Large intestine (tissue), 3 donors: ENCODE data around the gene P2RY8. TPM values are rescaled to one million over a fixed set of nuclear protein-coding genes. Genes with fewer than 3 reads are reported as not detected.
"Not testable (repeated sequence)": the region's sequence is repeated elsewhere in the genome, so short reads cannot be mapped to it uniquely, and the experiment has no call there.

Experiments used
- DNase-seq, 2 donors: peaks; one replicate each; pipeline versions ENCODE4 v3.0.0 to v3.0.0-alpha.2; 2013
- H3K27ac ChIP-seq: one replicate; pipeline ENCODE4 v1.5.1; 2013; ENCODE audit warnings: low read length
- H3K27me3 ChIP-seq: 2 replicates; pipeline ENCODE4 v1.6.1; 2013; ENCODE audit warnings: low read length; ENCODE audit not compliant: control insufficient read depth, insufficient read depth
- H3K36me3 ChIP-seq: 2 replicates; pipeline ENCODE4 v1.6.1; 2013; ENCODE audit warnings: low read length; ENCODE audit not compliant: control insufficient read depth, insufficient read depth
- H3K4me1 ChIP-seq: one replicate; pipeline ENCODE4 v1.6.1; 2013; ENCODE audit warnings: low read length; ENCODE audit not compliant: control insufficient read depth, insufficient read depth
- H3K4me3 ChIP-seq: one replicate; pipeline ENCODE4 v1.5.1; 2013; ENCODE audit warnings: low read length
- H3K9me3 ChIP-seq: one replicate; pipeline ENCODE4 v1.6.1; 2013; ENCODE audit warnings: mild to moderate bottlenecking, low read depth, low read length, moderate library complexity; ENCODE audit not compliant: control insufficient read depth
- WGBS: methylation state at CpG from one replicate; pipeline ENCODE4 v1.1.5; 2013; ENCODE audit warnings: low lambda C conversion rate; ENCODE audit not compliant: insufficient coverage; 5-methylcytosine and 5-hydroxymethylcytosine counted together
- polyA plus RNA-seq: library from polyadenylated mRNA; unstranded; fragments of 120-200 nt; gene quantifications from one replicate; pipeline ENCODE4 v1.2.1, GENCODE V29; 2013

P2RY8 gene
- polyA plus RNA-seq, 1 donor = 1.6 TPM

DNA sequence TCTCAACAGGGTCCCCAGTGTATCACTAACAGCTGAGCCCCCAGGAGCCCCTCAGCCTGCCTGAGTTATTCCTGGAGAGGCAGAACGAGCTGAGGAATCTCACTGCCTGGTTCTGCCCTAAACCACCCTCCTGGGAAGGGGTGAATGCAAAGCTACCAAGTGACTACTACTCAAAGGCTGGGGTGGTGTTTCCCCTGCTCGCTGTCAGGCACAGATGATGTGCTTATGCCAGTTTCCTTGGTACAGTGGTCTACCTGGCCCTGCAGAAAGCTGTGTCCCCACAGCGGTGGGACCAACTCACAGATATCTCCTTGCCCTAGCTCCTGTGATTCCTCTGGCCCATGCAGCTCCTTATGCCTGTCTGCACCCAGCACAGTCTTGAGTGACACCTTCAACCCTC is 48.8 kb downstream of the P2RY8 start:
- DNase-seq = no peak
- Histone ChIP-seq H3K4me3 (no peak overlapping the region), H3K9me3 (no peaks in the 10 kb centered on the region), H3K4me1 (no peaks in the 10 kb centered on the region), H3K36me3 (no peaks in the 10 kb centered on the region), H3K27ac (no peak overlapping the region), H3K27me3 (no peaks in the 10 kb centered on the region)
- WGBS = no CpG with 5 or more reads among the region's 3 CpGs

DNA sequence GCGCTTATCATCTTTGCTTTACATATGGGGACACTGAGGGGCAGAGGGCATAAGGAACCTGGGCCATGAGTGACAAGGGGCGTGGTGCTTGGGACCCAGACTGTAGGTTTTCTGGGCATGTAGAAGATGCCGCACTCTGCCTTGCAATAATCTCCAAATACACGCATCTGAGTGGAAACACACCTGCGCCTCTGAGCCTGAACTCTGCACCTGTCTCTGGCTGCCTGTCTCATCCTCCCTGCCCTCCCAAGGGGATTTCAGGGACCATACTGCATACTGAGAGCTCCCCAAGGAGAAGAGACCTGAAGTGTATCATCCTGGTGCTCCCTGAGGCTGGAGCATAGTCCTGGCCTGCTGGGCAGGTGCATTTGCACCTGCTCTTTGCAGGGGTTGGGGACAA is 49.6 kb downstream of the P2RY8 start:
- H3K9me3 ChIP-seq = no peaks in the 10 kb centered on the region
- 100% methylated on average over 1 of the region's 5 CpGs for WGBS
- no peak for DNase-seq
- H3K4me1 ChIP-seq = no peaks in the 10 kb centered on the region
- no peak overlapping the region for H3K27ac ChIP-seq
- no peaks in the 10 kb centered on the region for H3K27me3 ChIP-seq
- no peak overlapping the region for H3K4me3 ChIP-seq
- no peaks in the 10 kb centered on the region for H3K36me3 ChIP-seq

DNA sequence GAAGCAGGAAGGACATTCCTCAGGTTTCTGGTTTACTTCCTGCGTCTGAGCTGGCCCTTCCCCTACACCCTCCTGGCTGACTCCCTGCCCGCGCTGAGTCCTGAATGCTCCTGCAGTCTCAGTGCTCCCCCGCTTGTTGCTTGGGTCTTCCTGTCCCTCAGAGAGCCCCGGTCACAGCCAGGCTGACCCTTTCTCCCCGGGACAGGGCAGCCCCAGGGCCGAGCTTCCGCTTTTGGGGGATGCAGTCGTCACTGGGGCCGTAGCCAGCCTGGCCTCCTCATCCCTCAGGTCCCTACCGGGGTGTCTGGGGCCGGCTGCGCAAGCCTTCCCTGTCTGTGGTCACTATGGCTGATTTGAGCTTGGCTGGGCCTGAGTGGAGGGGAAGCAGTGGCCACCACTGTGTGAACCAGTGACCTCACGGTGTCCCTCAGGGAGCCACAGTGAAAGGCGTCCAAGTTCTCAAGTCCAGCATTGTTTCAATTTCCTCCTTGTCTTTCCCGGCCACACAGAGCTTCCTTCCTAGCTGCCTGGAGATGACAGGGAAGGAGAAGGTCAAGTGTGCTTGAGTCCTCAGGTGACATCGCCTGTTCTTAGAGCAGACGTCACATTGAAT is 50.1 kb downstream of the P2RY8 start:
- DNase-seq = no peak
- no peaks in the 10 kb centered on the region for H3K36me3 ChIP-seq
- H3K4me1 ChIP-seq = no peaks in the 10 kb centered on the region
- H3K9me3 ChIP-seq = no peaks in the 10 kb centered on the region
- no CpG with 5 or more reads among the region's 18 CpGs for WGBS
- no peak overlapping the region for H3K27ac ChIP-seq
- H3K27me3 ChIP-seq = no peaks in the 10 kb centered on the region
- no peak overlapping the region for H3K4me3 ChIP-seq

GRCh38 chrX:1486177-1486576 is 50.8 kb downstream of the P2RY8 start:
- H3K27me3 ChIP-seq = no peaks in the 10 kb centered on the region
- H3K9me3 ChIP-seq = no peaks in the 10 kb centered on the region
- no peak overlapping the region for H3K4me3 ChIP-seq
- H3K36me3 ChIP-seq = no peaks in the 10 kb centered on the region
- H3K27ac ChIP-seq = no peak overlapping the region
- no peaks in the 10 kb centered on the region for H3K4me1 ChIP-seq
- WGBS = no CpG with 5 or more reads among the region's 5 CpGs
- DNase-seq = no peak

DNA sequence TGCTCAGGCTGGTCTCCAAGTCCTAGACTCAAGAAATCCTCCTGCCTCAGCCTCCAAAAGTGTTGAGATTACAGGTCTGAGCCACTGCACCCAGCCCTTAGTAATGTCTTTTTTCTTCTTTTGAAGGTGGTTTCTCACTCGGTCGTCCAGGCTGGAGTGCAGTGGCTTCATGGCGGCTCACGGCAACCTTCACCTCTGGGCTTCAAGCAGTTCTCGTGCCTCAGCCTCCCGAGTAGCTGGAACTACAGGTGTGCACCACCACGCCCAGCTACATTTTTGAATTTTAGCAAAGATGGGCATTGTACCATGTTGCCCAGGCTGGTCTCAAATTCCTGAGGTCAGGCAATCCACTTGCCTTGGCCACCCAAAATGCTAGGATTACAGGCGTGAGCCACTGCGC is 52.0 kb downstream of the P2RY8 start:
- H3K4me1 ChIP-seq = no peaks in the 10 kb centered on the region
- 100% methylated on average over 2 of the region's 9 CpGs for WGBS
- H3K27me3 ChIP-seq = no peaks in the 10 kb centered on the region
- no peak overlapping the region for H3K4me3 ChIP-seq
- no peak for DNase-seq
- no peaks in the 10 kb centered on the region for H3K9me3 ChIP-seq
- no peak overlapping the region for H3K27ac ChIP-seq
- H3K36me3 ChIP-seq = no peaks in the 10 kb centered on the region

DNA sequence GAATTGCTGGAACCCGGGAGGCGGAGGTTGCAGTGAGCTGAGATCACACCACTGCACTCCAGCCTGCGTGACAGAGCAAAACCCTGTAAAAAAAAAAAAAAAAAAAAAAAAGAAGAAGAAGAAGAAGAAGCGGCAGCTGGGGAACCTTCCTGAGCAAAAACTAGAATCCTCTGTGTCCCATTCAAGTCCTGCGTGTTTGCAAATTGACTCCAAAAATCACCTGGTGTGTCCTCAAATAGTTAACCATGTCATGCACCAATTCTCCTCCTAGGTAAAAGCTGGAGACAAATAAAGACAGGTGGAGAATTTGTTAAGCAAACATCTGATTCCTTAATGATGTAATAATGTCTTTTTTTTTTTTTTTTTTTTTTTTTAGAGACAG is 52.4 kb downstream of the P2RY8 start:
- Histone ChIP-seq H3K9me3 (no peaks in the 10 kb centered on the region), H3K27ac (no peak overlapping the region), H3K4me3 (no peak overlapping the region), H3K27me3 (no peaks in the 10 kb centered on the region), H3K4me1 (no peaks in the 10 kb centered on the region), H3K36me3 (no peaks in the 10 kb centered on the region)
- WGBS = no CpG with 5 or more reads among the region's 5 CpGs
- no peak for DNase-seq

DNA sequence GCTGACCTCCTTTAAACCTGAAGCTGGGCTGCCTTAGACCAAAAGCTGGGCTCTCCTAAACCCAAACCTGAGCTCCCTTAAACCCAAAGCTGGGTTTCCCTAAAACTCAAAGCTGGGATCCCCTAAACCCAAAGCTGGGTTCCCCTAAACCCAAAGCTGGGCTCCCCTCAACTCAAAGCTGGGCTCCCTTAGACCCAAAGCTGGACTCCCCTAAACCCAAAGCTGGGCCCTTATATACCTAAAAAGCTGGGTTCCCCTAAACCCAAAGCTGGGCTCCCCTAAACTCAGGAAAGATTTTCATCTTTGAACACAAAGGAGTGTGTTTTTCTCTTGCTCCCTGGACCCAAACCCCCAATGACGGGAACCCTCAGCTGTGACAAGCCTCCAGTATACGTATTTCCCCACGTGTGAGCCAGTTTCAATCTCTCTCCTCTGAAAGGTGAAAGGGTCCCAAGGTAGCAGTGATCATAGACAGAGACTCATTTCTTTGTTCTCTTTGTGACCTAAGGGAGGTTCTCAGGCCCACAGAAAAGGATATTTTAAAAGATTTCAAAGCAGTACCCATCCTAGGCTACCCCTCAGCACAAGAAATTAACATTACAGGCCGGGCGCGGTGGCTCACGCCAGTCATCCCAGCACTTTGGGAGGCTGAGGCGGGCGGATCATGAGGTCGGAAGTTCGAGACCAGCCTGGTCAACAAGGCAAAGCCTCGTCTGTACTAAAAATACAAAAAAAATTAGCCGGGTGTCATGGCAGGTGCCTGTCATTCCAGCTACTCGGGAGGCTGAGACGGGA is 52.9 kb downstream of the P2RY8 start:
- Histone ChIP-seq H3K4me1 (no peaks in the 10 kb centered on the region), H3K27me3 (no peaks in the 10 kb centered on the region), H3K27ac (no peak overlapping the region), H3K9me3 (no peaks in the 10 kb centered on the region), H3K36me3 (no peaks in the 10 kb centered on the region), H3K4me3 (no peak overlapping the region)
- DNase-seq = no peak
- WGBS = no CpG with 5 or more reads among the region's 15 CpGs

DNA sequence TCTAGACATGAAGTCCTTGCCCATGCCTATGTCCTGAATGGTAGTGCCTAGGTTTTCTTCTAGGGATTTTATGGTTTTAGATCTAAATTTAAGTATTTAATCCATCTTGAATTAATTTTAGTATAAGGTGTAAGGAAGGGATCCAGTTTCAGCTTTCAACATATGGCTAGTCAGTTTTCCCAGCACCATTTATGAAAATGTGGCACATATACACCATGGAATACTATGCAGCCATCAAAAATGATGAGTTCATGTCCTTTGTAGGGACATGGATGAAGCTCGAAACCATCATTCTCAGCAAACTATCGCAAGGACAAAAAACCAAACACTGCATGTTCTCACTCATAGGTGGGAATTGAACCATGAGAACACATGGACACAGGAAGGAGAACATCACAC is 54.5 kb downstream of the P2RY8 start:
- not testable (repeated sequence) for H3K4me3 ChIP-seq, H3K27ac ChIP-seq, H3K27me3 ChIP-seq, H3K4me1 ChIP-seq, DNase-seq, H3K36me3 ChIP-seq, H3K9me3 ChIP-seq
- no CpG with 5 or more reads among the region's 2 CpGs for WGBS

- H3K27ac ChIP-seq = no peak overlapping the region
- no peaks in the 10 kb centered on the region for H3K9me3 ChIP-seq
- H3K27me3 ChIP-seq = no peaks in the 10 kb centered on the region
- H3K4me1 ChIP-seq = no peaks in the 10 kb centered on the region
- DNase-seq = peak in 1 of 2 donors; percentile 57
- H3K4me3 ChIP-seq = no peak overlapping the region
- H3K36me3 ChIP-seq = no peaks in the 10 kb centered on the region
- whole genome bisulfite sequencing = 8% methylated on average over 2 of the region's 26 CpGs
Observed at GRCh38 chrX:1481636-1482529, 55.1 kb downstream of the P2RY8 start.

DNA sequence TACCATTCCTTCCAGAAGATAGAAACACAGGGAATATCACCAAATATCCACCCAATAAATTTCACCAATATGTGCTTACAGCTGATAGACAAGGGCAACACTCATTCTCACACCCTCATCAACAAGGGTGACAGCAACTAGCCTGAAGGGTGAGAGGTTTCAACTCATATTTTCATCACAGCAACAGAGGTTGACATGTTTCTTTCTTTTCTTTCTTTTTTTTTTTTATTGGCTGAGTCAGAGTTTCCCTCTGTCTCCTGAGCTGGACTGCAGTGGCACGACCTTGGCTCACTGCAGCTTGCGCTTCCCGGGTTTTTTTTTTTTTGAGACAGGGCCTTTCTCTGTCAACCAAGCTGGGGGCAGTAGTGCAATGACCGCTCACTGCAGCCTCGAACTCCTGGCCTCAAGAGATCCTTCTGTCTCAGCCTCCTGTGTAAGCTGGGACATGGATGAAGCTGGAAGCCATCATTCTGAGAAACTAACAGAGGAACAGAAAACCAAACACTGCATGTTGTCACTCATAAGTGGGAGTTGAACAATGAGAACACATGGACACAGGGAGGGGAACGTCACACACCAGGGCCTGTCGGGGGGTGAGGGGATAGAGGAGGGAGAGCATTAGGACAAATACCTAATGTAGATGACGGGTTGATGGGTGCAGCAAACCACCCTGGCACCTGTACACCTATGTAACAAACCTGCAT is 56.8 kb downstream of the P2RY8 start:
- Histone ChIP-seq H3K36me3 (no peaks in the 10 kb centered on the region), H3K4me3 (no peak overlapping the region), H3K4me1 (no peaks in the 10 kb centered on the region), H3K9me3 (no peaks in the 10 kb centered on the region), H3K27me3 (no peaks in the 10 kb centered on the region), H3K27ac (no peak overlapping the region)
- no CpG with 5 or more reads among the region's 8 CpGs for WGBS
- DNase-seq = no peak
